BE2C (cell line): ENCODE measurements around the gene KCNMA1.

Experiments
- DNase-seq: peaks from one replicate; pipeline ENCODE4 v3.0.0-alpha.2; 2020
- H3K27me3 ChIP-seq: fragments of 250-450 bp; sonication (Bioruptor Pico); 2 replicates; pipeline ENCODE4 v1.5.1; 2020; ENCODE audit warnings: mild to moderate bottlenecking
- H3K36me3 ChIP-seq: fragments of 250-450 bp; sonication (Bioruptor Pico); 2 replicates; pipeline ENCODE4 v1.5.1; 2020; ENCODE audit warnings: mild to moderate bottlenecking
- H3K4me1 ChIP-seq: fragments of 250-450 bp; sonication (Bioruptor Pico); 2 replicates; pipeline ENCODE4 v1.5.1; 2020
- H3K4me3 ChIP-seq: 2 replicates; pipeline ENCODE4 v1.5.1; 2011; ENCODE audit warnings: low read depth, low read length
- H3K9me3 ChIP-seq: fragments of 250-450 bp; sonication (Bioruptor Pico); 2 replicates; pipeline ENCODE4 v1.5.1; 2020
- CTCF ChIP-seq: IDR thresholded peaks from 2 replicates; pipeline ENCODE4 v1.5.1; 2012; ENCODE audit warnings: mild to moderate bottlenecking, low read depth, low read length

KCNMA1 gene

GRCh38 chr10:77196614-77197013, 441.0 kb downstream of the KCNMA1 start:
- H3K27me3 ChIP-seq, result no peaks in the 10 kb centered on the region
- H3K4me3 ChIP-seq, result no peak overlapping the region
- TF ChIP-seq CTCF, result no peak
- no peaks in the 10 kb centered on the region for H3K36me3 ChIP-seq
- H3K9me3 ChIP-seq, result no peaks in the 10 kb centered on the region
- no peak for DNase-seq
- H3K4me1 ChIP-seq, result no peaks in the 10 kb centered on the region

GRCh38 chr10:77195101-77195500, 442.5 kb downstream of the KCNMA1 start:
- H3K27me3 ChIP-seq, result no peaks in the 10 kb centered on the region
- no peak for TF ChIP-seq CTCF
- DNase-seq, result no peak

GRCh38 chr10:77193001-77193400, 444.6 kb downstream of the KCNMA1 start:
- no peaks in the 10 kb centered on the region for H3K27me3 ChIP-seq
- TF ChIP-seq CTCF, result no peak
- DNase-seq, result no peak
- no peaks in the 10 kb centered on the region for H3K9me3 ChIP-seq
- no peaks in the 10 kb centered on the region for H3K36me3 ChIP-seq
- H3K4me1 ChIP-seq, result no peaks in the 10 kb centered on the region
- no peak overlapping the region for H3K4me3 ChIP-seq

More at GRCh38 chr10:77195101-77195500, 442.5 kb downstream of the KCNMA1 start:
- Histone ChIP-seq H3K36me3 (no peaks in the 10 kb centered on the region), H3K4me3 (no peak overlapping the region), H3K4me1 (no peaks in the 10 kb centered on the region), H3K9me3 (no peaks in the 10 kb centered on the region)

GRCh38 chr10:77192402-77192801, 445.2 kb downstream of the KCNMA1 start:
- Histone ChIP-seq H3K9me3 (no peaks in the 10 kb centered on the region), H3K27me3 (no peaks in the 10 kb centered on the region), H3K36me3 (no peaks in the 10 kb centered on the region), H3K4me1 (no peaks in the 10 kb centered on the region), H3K4me3 (no peak overlapping the region)
- no peak for DNase-seq
- TF ChIP-seq CTCF, result no peak

- Histone ChIP-seq H3K27me3 (no peaks in the 10 kb centered on the region), H3K4me1 (no peaks in the 10 kb centered on the region), H3K36me3 (no peaks in the 10 kb centered on the region), H3K9me3 (no peaks in the 10 kb centered on the region), H3K4me3 (no peak overlapping the region)
- no peak for DNase-seq
- no peak for TF ChIP-seq CTCF
Measured at GRCh38 chr10:77191324-77192049, 446.1 kb downstream of the KCNMA1 start.

GRCh38 chr10:77190291-77190690, 447.3 kb downstream of the KCNMA1 start:
- Histone ChIP-seq H3K4me1 (no peaks in the 10 kb centered on the region), H3K36me3 (no peaks in the 10 kb centered on the region), H3K9me3 (no peaks in the 10 kb centered on the region), H3K27me3 (no peaks in the 10 kb centered on the region), H3K4me3 (no peak overlapping the region)
- DNase-seq, result no peak
- no peak for TF ChIP-seq CTCF
